Activated naive CD4-positive, alpha-beta T cell treated with anti-CD3 and anti-CD28 coated beads, Interleukin-2, amount 50 U/mL, for 72 hours (primary cell): ENCODE data around the gene NADK. TPM values are rescaled to one million over a fixed set of nuclear protein-coding genes. Genes with fewer than 3 reads are reported as not detected.
A peak's percentile ranks its signal among the peaks of the same experiment; 100 is the strongest.

Experiments
- ATAC-seq, 2 donors: fragments of 150-1000 bp; cut with Tn5 transposase; 2 replicates each; pipeline ENCODE4 v1.10.0; 2021; ENCODE audit warnings: mild to moderate bottlenecking in 2 of 2, moderate library complexity in 2 of 2
- DNase-seq, 2 donors: peaks; one replicate each; pipeline ENCODE4 v3.0.0; 2021 to 2022; ENCODE audit warnings: low spot score in 2 of 2
- H3K27ac Mint-ChIP-seq, 2 donors: one replicate each; pipeline ENCODE4 v1.8.0; 2022; ENCODE audit warnings: mild to moderate bottlenecking in 2 of 2, mixed read lengths in 2 of 2
- H3K36me3 Mint-ChIP-seq, 2 donors: one replicate each; pipeline ENCODE4 v1.8.0; 2022; ENCODE audit warnings: mixed read lengths in 2 of 2
- H3K9me3 Mint-ChIP-seq, 2 donors: one replicate each; pipeline ENCODE4 v1.8.0; 2022; ENCODE audit warnings: mixed read lengths in 2 of 2
- total RNA-seq, 2 donors: library from RNA; stranded (reverse); gene quantifications; one replicate each; pipeline ENCODE4 v1.2.3, GENCODE V29; 2022

The NADK gene, protein sequence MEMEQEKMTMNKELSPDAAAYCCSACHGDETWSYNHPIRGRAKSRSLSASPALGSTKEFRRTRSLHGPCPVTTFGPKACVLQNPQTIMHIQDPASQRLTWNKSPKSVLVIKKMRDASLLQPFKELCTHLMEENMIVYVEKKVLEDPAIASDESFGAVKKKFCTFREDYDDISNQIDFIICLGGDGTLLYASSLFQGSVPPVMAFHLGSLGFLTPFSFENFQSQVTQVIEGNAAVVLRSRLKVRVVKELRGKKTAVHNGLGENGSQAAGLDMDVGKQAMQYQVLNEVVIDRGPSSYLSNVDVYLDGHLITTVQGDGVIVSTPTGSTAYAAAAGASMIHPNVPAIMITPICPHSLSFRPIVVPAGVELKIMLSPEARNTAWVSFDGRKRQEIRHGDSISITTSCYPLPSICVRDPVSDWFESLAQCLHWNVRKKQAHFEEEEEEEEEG
- 10 to 100 TPM; 64.7 to 67.6 TPM for total RNA-seq

DNA sequence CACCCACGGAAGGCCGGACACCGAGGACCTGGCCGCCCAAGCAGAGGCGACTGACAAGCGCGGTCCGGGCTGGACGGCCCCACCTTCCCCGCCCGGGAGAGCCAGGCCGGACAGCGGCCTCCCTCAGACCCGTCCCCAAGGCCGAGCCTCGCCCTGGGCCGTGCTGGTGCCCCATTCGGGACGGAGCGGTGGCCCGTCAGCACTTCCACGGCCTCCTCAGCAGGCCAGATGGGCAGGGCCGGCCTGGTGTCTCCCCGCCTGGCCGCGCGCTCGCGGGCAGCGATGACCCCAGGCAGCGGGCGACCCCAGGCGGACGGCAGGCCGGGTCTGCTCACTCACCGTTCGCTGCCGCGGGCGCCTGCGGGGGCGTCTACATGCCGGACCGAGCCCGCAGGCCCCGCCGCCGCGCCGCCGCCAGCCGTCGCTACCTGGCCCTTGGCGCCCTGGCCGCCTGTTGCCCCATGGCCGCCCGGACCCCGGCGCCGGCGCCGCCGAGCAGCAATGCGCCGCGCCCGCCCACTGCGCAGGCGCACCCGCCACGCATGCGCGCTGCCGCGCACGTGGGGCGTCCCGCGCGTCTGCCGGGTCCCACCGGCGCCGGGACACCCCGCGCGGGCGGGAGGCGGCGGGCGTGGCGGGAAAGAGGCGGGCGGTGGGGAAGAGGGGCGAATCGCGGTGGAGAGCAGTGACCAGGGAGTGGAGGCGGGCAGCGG is at the start of gene NADK:
Gene NADK (minus strand): TSS at position 521 of the 713 bp plus-strand sequence. CDS start 13,064 bp downstream, outside the sequence.
- peak; percentile 62 to 67 for ATAC-seq
- Mint-ChIP-seq H3K27ac (peak within 1 kb of the TSS; percentile 78 to 94), H3K36me3 (peaks cover 0 to 12% of the 10 kb centered on the region in 2 donors), H3K9me3 (no peaks in the 10 kb centered on the region)
- DNase-seq = peak; percentile 86 to 88

DNA sequence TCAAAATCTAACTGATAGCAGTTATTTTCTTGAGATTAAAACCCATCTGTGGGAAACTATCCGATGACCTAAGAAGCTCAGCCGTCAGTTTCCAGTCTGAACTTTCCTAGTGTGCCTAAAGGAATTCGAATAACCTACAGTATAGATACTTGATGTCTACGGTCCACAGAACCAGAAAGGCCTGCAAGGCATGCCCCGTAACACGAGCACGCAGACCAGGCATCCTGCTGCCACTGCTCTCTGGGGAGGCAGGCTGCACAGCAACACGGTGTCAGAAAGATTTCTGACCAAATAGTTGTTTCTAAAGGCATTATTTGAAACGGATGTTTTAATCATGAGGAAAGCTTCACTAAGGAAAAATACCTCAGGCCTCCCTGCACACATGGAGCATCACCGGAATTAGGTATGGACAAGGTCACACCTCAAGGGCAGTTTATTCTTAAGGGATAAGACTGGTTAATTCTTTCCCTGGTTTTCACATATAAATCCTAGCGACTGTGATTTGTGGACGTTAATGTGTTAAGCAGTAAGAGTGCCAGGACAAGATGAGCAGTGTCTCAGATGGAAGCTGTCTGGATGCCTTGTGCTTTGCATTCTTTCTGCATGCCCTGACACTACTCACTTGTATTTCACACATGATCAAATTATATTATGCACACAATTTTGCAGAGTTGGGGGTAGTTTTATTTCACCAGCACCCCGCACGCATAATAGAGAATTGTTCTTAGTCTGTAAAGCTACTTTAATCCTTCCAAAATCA is 49.0 kb upstream of the NADK start:
- Mint-ChIP-seq H3K27ac (peak overlapping the region in 1 of 2 donors; percentile 25), H3K36me3 (peaks cover 0 to 13% of the 10 kb centered on the region in 2 donors), H3K9me3 (no peaks in the 10 kb centered on the region)
- ATAC-seq (no peak), DNase-seq (no peak)

DNA sequence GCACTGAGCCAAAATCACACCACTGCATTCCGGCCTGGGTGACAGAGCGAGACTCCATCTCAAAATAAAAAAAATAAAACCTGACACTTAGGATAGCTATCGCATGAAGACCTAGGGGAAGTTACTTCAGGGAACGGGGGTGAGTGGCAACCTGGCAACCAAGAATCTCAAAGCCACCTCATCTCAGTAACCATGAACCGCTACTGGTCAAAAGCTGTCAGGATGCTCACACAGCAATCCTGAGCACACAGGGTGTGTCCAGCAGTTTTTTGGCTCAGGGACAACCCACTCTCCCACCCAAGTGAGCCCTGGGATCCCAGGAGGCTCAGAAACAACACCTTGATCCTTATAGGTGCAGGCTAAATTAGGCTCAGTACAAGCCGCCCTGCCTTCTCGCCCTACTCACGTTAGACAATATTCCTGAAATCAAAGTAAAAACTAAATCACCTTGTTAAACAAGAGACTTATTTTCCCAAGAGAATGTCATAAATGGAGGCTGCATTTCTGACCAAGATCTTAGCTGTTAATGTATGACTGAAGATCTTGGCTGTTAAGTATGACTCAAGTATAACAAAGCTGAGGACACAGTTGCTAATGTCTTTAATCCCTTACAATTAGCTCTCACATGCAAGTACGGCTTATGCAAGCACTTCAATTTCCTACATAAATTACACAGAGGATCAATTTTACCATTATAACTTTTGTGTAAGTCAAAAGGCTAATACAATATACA is 48.3 kb upstream of the NADK start:
- peak overlapping the region; percentile 25 to 77 for H3K27ac Mint-ChIP-seq
- peaks cover 0 to 9% of the 10 kb centered on the region in 2 donors for H3K36me3 Mint-ChIP-seq
- no peak for ATAC-seq
- H3K9me3 Mint-ChIP-seq = no peaks in the 10 kb centered on the region
- DNase-seq = no peak

DNA sequence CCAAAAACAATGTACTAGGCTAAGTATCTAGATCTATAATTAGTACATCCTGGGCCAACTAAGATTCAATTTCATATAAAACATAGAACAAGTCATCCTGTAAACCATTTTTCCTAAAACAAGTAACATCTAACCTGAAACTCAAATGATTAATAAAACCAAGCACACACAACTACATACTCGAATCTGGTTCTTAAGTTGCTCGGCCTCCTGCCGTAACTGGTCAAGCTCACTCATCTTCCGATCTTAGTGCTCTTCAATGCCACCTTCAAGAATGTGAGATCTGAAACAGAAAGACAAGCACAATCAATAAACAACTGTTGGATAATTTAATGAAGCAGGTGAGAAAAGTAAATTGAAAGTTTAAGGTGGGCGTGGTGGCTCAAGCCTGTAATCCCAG is 46.9 kb upstream of the NADK start:
- peak overlapping the region; percentile 53 to 79 for H3K27ac Mint-ChIP-seq
- ATAC-seq (peak in 1 of 2 donors; percentile 68), DNase-seq (no peak)
- H3K9me3 Mint-ChIP-seq = no peaks in the 10 kb centered on the region
- H3K36me3 Mint-ChIP-seq = peaks cover 0 to 9% of the 10 kb centered on the region in 2 donors

DNA sequence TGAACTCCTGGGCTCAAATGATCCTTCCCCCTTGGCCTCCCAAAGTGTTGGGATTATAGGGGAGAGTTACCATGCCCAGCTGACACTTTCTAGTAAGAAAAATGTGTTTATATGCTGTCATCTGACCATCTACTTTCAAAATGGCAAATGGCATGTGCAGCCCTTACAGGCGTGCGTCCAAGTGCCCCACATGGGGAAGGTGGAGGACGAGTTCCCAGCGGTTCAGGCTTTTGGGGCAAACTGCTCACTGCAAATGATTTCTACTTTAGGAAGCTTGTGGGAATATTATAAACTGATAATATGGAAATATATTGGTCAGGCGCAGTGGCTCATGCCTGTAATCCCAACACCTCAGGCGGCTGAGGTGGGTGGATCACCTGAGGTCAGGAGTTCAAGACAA is 41.5 kb upstream of the NADK start:
- peaks cover 5 to 14% of the 10 kb centered on the region in 2 donors for H3K36me3 Mint-ChIP-seq
- peak overlapping the region in 1 of 2 donors; percentile 44 for H3K27ac Mint-ChIP-seq
- DNase-seq = no peak
- no peak for ATAC-seq
- no peaks in the 10 kb centered on the region for H3K9me3 Mint-ChIP-seq

DNA sequence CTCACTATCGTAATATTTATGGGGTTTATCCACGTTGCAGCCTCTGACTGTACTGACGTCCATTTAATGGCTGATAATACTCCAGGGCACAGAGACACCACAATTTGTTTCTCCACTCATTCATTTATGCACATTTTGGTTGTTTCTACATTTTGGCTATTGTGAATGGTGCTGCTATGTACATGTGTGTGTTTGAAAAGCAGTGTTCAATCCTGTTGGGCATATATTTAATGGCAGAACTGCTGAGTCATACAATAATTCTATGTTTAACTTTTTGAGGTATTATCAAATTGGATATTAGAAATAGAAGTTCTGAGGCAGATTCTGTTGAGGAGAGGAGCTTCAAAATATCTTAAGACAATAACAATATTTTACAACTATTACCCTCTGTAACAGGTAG is 39.0 kb upstream of the NADK start:
- Mint-ChIP-seq H3K9me3 (no peaks in the 10 kb centered on the region), H3K36me3 (peaks cover 5 to 12% of the 10 kb centered on the region in 2 donors), H3K27ac (peak overlapping the region; percentile 66 to 69)
- no peak for DNase-seq
- no peak for ATAC-seq

DNA sequence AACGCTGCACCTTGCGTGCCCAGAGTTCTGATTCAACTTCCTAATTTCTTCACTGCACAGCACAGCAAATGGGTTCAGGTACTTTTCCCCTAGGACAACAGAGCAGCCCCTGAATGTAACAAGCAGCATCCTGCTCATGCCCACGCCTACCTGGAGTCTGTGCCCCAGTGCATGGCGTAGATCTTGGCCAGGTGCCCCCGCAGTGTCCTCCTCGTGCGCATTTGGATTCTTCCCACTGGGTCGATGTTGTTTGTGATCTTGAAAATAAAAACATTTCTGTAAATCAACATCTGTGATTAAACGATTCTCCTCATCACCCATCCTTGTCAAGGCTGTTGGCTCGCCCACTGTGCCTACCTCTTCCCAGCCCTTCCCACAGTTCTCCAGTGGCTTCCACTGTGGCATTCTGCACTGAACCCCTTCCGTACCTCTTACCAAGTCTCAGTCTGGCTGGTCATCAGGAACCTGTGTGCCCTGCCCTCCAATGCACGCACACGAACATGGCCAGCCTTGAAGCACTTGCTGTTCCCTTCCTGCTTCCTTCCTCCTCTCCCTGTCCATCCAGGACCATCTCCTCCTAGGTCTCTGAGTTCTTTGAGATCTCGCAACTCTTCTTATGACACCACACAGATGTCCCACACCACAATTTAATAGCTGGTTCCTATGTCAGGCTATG is 37.5 kb upstream of the NADK start:
- DNase-seq (no peak), ATAC-seq (no peak)
- no peaks in the 10 kb centered on the region for H3K9me3 Mint-ChIP-seq
- H3K27ac Mint-ChIP-seq = peak overlapping the region in 1 of 2 donors; percentile 51
- H3K36me3 Mint-ChIP-seq = peaks cover 5 to 12% of the 10 kb centered on the region in 2 donors

DNA sequence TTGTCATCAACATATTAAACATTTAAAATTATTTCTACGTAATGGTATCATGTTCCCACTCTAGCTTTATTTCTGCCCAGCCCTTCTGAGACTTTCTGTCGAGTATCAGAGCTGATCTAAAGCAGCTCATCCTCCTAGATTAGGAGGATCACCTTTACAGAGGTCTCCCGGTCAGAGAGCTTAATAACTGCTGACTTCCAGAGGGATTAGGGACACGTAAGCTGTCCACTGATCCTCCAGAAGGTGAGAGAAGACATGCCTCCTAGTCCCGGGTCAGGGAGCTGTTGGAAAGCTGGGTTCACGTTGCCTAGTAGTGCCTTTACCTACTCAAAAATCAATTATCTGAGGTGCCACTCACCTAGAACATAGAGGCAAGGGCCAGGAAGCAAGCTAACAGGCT is 31.2 kb upstream of the NADK start:
- Mint-ChIP-seq H3K27ac (peak overlapping the region in 1 of 2 donors; percentile 22), H3K9me3 (no peaks in the 10 kb centered on the region), H3K36me3 (peaks cover 1 to 12% of the 10 kb centered on the region in 2 donors)
- DNase-seq = no peak
- no peak for ATAC-seq

DNA sequence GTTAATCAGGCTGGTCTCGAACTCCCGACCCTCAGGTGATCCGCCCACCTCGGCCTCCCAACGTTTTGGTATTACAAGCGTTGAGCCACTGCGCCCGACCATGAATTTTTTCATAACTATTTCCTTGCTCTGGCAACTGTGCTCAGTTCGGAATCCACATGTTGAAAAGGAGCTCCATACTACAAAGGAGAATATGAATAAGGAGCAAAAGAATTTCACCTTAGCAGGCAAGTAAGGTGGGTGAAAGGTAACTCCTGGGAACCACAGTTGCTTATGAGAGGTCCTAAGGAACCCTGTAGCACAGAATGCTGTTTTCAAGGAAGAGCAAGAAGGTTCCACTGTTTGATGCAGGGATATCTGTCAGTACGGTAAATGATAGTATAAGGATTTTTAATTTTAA is 29.9 kb upstream of the NADK start:
- Mint-ChIP-seq H3K36me3 (peaks cover 5 to 16% of the 10 kb centered on the region in 2 donors), H3K27ac (peak overlapping the region in 1 of 2 donors; percentile 78), H3K9me3 (no peaks in the 10 kb centered on the region)
- no peak for DNase-seq
- ATAC-seq = no peak

DNA sequence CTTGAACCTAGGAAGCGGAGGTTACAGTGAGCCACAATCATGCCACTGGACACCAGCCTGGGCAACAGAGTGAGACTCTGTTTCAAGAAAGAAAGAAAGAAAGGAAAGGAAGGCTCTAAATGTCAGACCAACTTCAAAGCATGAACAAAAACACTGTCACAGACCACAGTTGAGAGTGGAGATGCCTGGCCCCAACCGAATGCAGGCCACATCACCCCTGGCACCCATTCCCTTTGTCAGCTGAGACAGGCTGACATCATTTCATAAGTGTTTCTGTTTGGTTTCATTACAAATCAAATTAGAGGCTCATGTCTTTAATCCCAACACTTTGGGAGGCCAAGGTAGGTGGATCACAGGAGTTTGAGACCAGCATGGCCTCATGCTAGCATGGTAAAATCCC is 28.6 kb upstream of the NADK start:
- ATAC-seq = peak; percentile 47 to 90
- no peak for DNase-seq
- peaks cover 5 to 16% of the 10 kb centered on the region in 2 donors for H3K36me3 Mint-ChIP-seq
- H3K9me3 Mint-ChIP-seq = no peaks in the 10 kb centered on the region
- peak overlapping the region; percentile 72 to 89 for H3K27ac Mint-ChIP-seq

DNA sequence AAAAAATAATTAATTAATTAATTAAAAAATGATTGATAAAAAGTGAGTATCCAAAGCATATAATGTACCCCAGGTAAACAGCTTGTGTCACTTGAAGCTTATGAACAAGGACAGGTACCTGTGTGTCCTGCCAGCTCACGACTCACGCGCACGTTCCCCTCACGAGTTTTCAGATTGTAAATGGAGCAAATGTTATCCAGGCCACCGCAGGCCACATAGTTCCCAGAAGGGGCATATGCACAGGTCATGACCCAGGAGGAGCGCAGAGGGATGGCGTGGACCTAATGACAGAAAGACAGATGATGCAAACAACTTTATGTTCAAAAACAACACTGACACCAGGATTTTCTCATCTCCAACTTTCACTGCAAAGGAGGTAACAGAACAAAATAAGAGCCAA is 26.0 kb upstream of the NADK start:
- Mint-ChIP-seq H3K27ac (peak overlapping the region in 1 of 2 donors; percentile 91), H3K9me3 (no peaks in the 10 kb centered on the region), H3K36me3 (peaks cover 5 to 16% of the 10 kb centered on the region in 2 donors)
- no peak for ATAC-seq
- DNase-seq = no peak

DNA sequence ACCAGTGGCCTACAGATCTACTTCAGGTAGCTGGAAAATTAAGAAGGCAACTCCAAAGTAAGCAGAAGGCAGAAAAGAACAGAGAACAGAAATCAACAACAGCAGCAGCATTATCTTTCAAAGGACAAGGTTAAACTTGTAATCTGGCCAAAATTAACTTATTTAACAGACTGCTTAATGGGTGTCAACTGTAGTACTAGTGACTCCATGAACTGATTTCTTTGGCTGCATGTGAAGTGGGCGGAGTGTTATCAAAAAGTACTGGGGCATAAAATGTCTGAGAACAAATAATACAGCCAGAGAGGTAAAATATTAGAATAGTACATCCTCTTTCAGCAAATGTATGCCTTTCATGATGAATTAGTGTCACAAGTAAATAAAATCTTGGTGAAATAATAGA is 24.6 kb upstream of the NADK start:
- peak overlapping the region; percentile 3 to 20 for H3K27ac Mint-ChIP-seq
- peaks cover 5 to 17% of the 10 kb centered on the region in 2 donors for H3K36me3 Mint-ChIP-seq
- DNase-seq (no peak), ATAC-seq (no peak)
- H3K9me3 Mint-ChIP-seq = no peaks in the 10 kb centered on the region

DNA sequence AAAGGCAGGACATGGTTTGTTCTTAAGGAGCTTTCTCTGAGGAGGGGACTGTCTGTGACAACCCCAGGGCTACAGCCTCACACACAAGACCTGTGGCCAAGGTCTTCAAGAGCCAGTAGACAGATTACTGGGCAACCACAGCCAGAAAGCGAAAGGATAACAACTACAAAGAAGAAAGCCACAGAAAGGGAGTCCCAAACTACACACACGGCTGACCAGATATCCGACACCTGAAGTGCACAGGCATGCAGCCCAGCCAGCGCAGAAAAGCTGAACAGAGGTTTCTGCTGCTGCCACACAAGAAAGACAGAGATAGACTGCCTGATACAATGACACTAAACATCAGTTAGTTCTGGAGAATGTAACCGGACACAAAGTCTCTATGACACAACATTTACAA is 21.4 kb upstream of the NADK start:
- no peak for DNase-seq
- peak in 1 of 2 donors; percentile 39 for ATAC-seq
- H3K36me3 Mint-ChIP-seq = peaks cover 5 to 17% of the 10 kb centered on the region in 2 donors
- peak overlapping the region; percentile 44 to 82 for H3K27ac Mint-ChIP-seq
- H3K9me3 Mint-ChIP-seq = no peaks in the 10 kb centered on the region

DNA sequence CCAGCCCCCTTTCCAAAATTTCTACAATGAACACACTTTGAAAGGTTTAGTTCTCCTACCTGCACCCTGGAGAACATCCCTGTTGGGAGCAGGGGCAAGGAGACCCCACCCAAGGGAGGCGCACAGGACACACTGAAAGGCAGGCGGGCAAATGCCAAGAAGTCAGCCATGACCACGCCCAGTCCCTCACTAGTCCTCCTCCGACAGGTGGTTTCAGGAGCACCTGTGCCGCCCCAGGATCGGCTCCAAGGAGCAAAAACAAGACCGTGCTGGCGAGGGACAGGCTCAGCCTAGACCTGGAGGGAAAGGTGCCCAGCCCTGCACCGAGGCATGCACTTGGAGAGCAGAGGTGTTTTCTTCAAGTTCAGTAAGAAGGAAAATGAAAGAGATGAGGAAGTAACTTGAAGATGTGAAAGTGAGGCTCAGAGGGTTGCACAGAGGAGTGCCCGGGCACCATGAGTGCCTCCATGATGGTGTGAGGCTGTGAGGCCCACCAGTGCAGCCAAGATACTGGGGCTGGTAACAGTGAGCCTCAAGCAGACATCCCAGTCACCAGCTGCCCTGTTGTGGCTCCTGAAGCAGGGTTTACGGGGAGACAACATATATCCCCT is 19.6 kb upstream of the NADK start:
- DNase-seq (no peak), ATAC-seq (peak in 1 of 2 donors; percentile 39)
- Mint-ChIP-seq H3K9me3 (no peaks in the 10 kb centered on the region), H3K36me3 (peaks cover 0 to 18% of the 10 kb centered on the region in 2 donors), H3K27ac (peak overlapping the region; percentile 8 to 44)

DNA sequence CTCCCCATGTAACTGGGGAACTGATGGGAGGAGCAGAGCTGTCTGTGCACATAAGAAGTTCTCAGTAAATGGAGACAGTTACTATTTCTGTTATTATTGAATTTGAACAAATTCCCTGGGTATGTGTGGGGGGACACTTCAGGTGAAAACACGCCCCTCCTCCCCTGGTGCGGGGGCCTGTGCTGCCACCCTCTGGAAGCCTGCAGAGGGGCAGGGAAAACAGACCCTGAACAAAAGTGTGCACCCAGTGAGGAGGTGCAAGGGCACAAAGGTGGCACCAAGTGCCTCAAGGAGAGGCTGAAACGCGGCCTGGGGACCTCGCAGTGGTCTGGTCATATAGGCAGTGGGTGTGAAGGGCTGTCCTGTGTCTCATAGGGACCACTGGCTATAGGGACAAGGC is 18.2 kb upstream of the NADK start:
- DNase-seq (no peak), ATAC-seq (peak in 1 of 2 donors; percentile 13)
- Mint-ChIP-seq H3K9me3 (no peaks in the 10 kb centered on the region), H3K27ac (peak overlapping the region in 1 of 2 donors; percentile 81), H3K36me3 (peaks cover 0 to 18% of the 10 kb centered on the region in 2 donors)
